WI38 (cell line): ENCODE data around the gene TMEM229B.

Experiments used
- H3K4me3 ChIP-seq: 2 replicates; pipeline ENCODE4 v1.5.1; 2011; ENCODE audit warnings: low read depth, mild to moderate bottlenecking, control low read depth, low read length
- TF ChIP-seq, protein P1 (sequence below): IDR thresholded peaks from 2 replicates; pipeline ENCODE4 v1.5.1; 2012; ENCODE audit warnings: low read depth, mild to moderate bottlenecking, control low read depth, low read length

Gene TMEM229B

DNA sequence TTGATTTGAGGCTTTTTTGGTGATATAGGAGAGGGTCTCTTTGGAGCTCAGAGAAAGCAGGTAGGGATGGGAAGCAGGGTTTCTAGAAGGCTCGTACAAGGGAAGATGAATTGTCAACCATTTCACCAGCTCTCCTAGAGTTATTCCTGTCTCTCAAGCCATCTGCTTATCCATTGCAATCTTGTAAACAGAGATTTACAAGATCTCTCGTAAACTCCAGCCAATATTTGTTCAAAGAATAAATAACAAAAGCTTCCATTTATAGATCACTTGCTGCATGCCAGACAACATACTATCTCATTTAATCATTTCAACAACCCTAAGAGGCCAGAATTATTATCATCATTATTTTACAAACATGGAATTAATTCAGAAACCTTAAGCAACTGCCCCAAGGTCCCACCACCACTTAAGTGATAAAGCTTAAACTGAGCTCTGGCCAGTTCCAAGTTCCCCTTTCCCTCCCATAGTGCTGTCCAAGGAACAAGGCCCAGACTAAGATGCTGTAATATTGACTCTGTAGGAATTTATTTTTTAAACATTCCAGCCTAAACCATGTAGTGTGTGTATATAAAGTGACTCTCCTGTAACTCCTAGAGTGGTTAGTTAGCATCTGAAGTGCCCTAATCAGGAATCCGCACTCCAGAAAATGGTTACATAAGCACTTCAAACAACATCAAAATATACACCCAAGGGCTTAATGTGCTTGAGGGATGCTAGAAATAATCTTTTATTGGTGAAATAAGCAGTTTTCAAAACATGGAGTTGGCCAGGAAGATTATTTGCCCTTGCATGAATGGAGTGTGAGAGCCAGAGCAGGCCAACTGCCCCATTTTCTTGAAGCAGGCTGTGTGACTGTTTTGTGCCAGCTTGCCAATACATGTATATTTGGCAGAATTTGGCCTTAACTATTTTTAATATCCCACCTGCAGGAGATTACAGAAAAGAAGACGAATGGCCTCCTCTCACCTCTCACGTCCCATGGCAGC, 41.7 kb upstream of the TMEM229B start:
- TF ChIP-seq, protein P1, sequence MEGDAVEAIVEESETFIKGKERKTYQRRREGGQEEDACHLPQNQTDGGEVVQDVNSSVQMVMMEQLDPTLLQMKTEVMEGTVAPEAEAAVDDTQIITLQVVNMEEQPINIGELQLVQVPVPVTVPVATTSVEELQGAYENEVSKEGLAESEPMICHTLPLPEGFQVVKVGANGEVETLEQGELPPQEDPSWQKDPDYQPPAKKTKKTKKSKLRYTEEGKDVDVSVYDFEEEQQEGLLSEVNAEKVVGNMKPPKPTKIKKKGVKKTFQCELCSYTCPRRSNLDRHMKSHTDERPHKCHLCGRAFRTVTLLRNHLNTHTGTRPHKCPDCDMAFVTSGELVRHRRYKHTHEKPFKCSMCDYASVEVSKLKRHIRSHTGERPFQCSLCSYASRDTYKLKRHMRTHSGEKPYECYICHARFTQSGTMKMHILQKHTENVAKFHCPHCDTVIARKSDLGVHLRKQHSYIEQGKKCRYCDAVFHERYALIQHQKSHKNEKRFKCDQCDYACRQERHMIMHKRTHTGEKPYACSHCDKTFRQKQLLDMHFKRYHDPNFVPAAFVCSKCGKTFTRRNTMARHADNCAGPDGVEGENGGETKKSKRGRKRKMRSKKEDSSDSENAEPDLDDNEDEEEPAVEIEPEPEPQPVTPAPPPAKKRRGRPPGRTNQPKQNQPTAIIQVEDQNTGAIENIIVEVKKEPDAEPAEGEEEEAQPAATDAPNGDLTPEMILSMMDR, result no peak
- H3K4me3 ChIP-seq, result no peak overlapping the region

DNA sequence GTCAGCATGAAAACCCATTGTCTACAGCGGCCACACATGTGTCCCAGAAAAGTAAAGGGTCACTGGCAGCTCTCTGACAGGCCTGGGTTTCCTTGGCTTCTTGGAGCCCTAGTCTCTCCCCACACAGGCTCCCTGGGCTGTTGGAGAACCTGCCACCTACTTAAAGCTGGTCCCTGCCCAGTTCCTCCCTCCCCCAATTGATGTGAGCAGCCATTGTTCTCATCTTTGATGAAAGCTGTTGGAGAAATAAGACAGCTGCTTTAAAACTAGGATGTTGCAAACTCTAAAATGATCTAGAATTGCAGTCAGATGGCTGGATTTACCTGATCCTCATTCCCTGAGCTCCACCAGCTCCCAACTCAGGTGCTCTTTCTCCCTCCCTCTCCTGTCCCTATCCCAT, 39.8 kb upstream of the TMEM229B start:
- TF ChIP-seq, protein P1, result no peak
- H3K4me3 ChIP-seq, result no peak overlapping the region

DNA sequence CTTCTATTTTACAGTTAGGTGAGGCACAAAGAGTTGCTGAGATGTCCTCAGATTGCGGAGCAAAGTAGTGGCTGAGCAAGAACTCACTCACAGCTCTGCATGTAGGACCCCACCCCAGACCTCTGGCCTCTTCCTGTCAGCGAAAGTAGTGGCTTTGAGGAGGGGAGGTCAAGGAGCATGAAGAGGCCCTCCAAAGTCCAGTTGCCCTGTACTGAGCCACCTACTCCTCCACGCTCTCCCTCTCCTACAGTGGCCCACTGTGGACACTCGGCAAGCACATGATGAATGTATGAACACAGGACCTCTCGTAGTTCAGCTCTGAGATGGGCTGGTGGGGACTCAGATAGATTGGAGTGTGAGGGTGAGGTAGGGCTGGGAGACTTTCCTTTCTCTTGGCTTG, 39.2 kb upstream of the TMEM229B start:
- TF ChIP-seq, protein P1, result no peak
- no peak overlapping the region for H3K4me3 ChIP-seq

DNA sequence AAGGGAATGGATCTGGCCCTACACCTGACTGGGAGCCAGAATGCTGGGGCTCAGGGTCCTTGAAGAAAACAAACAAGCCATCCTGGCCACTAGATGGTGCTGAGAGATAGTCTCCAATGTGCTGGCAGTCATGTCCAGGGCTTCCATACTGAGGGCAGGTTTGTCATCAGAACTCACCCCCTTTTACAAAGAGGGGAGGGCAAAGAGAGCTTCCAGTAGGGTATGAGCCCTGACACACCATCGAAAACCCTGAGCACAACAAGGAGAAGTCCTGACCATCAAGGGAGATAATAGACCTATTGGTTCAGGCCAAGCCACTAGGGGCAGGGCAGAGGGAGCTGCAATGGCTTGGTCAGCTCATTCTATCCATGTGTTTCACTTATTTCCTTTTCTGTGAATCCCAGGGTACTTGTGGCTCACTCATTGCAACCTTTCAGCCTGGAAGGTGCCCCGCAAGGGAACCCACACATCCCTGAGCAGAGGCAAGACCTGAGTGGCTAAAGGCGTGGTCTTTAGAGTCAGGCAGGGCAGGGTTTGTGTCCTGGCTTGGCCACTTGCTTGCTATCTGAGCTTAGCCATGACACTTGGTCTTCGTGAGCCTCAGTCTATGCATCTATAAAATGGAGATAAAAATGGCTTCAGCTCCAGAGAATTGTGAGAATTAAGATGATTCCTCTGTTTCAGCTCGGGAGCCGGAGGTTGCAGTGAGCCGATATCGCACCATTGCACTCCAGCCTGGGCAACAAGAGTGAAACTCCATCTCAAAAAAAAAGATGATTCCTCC, 38.3 kb upstream of the TMEM229B start:
- TF ChIP-seq, protein P1, result peak; percentile 58
- H3K4me3 ChIP-seq, result no peak overlapping the region

DNA sequence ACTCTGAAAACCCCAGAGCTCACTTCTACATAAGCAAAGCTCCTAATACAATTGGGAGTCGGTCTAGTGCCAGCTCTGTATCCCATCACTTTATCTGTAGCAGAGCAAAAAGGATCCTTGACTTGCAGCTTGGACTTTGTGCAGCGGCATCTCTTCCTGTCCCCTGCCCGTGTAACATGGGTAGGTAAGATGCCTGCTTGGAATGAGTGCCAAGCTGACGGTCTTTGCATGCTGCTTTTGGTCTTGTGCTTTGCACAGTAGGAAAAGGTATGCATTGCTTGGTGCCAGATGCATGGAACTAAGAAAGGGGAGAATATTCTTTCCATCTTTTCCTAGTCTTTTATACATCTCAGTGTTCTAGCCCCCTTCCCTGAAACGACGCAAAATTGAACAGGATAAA, 37.7 kb upstream of the TMEM229B start:
- TF ChIP-seq, protein P1, result no peak
- H3K4me3 ChIP-seq, result no peak overlapping the region

DNA sequence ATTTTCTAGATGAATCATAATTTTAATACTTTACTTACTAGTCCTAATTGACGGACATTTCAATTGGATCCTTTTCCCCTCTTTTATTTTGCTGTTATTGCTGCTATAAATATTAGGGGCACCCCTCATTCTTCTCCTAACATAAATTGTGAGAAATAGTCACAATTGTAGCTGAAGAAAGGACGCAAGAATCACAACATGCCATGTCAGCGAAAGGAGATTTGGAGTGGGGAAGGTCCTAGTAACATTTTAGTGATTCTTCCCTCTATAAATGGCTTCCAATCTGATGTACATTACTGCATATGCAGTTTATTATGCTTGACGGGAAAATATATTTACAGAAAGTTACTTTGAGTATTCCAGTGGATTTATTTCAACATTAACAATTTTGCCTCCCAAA, 36.9 kb upstream of the TMEM229B start:
- H3K4me3 ChIP-seq, result no peak overlapping the region
- TF ChIP-seq, protein P1, result no peak

DNA sequence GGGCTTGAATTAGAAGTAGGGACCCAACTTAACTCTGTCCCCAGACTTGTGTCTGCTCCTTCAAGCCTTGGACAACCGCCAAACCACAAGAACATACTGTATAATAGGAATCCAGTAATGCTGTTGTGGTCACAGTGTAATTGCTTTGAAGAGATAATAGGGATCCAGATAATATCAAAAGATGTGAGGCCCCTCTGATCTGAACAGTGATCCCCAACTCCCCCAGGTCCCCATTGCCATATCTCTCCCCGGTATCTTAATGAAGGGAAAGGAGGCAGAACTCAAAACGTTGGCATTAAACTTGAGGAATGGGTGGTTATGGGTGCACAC, 36.1 kb upstream of the TMEM229B start:
- TF ChIP-seq, protein P1, result no peak

More for the DNA sequence above, 36.1 kb upstream of the TMEM229B start:
- no peak overlapping the region for H3K4me3 ChIP-seq
